PC-3 (cell line): ENCODE results near the gene B4GALNT3.

Experiments used
- EZH2 ChIP-seq: fragments of 300-600 bp; sonication (generic); IDR thresholded peaks from one replicate; pipeline ENCODE4 v1.6.1; 2017; ENCODE audit warnings: antibody characterized with exemption, mild to moderate bottlenecking, low read length; ENCODE audit not compliant: unreplicated experiment
- EZH2phosphoT487 ChIP-seq: fragments of 300-600 bp; sonication (generic); IDR thresholded peaks from 2 replicates; pipeline ENCODE4 v1.6.1; 2018; ENCODE audit warnings: mild to moderate bottlenecking, antibody characterized with exemption, low read length, borderline replicate concordance
- TF ChIP-seq, protein P1 (sequence below): fragments of 300-600 bp; sonication (generic); conservative IDR thresholded peaks from 2 replicates; pipeline ENCODE4 v1.5.1; 2017; ENCODE audit warnings: antibody characterized with exemption, low read depth, mild to moderate bottlenecking, low read length

DNA sequence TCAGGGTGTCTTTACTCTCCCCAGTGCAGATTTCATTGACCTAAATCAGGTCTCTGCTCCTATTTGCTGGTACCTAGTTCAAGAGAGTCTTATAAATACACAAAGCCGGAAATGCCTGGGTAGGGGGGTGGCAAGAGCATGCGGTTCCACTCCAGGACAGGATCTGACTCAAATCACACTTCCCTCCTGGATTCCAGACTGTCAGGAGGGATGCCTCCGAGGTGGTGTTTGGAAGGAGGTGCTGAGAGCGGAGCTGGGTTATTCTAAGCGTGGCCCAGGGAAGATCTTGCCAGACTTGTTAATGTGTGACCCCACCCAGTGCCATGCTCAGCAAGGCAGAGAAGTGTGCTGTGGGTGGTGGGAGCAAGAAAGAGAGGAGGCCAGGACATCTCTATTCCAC, 49.8 kb downstream of the B4GALNT3 start:
- TF ChIP-seq, protein P1, sequence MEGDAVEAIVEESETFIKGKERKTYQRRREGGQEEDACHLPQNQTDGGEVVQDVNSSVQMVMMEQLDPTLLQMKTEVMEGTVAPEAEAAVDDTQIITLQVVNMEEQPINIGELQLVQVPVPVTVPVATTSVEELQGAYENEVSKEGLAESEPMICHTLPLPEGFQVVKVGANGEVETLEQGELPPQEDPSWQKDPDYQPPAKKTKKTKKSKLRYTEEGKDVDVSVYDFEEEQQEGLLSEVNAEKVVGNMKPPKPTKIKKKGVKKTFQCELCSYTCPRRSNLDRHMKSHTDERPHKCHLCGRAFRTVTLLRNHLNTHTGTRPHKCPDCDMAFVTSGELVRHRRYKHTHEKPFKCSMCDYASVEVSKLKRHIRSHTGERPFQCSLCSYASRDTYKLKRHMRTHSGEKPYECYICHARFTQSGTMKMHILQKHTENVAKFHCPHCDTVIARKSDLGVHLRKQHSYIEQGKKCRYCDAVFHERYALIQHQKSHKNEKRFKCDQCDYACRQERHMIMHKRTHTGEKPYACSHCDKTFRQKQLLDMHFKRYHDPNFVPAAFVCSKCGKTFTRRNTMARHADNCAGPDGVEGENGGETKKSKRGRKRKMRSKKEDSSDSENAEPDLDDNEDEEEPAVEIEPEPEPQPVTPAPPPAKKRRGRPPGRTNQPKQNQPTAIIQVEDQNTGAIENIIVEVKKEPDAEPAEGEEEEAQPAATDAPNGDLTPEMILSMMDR: no peak
- no peak for TF ChIP-seq EZH2
- TF ChIP-seq EZH2phosphoT487: no peak
